Esophagus muscularis mucosa (tissue), 4 donors: ENCODE results near the gene DZANK1.

ENCODE experiments used
- EP300 ChIP-seq: sonication (generic); formaldehyde crosslinking; IDR thresholded peaks from one replicate; pipeline ENCODE4 v1.6.1; 2017; ENCODE audit warnings: antibody characterized with exemption
- POLR2AphosphoS5 ChIP-seq, 2 donors: sonication (generic); formaldehyde crosslinking; IDR thresholded peaks; one replicate each; pipeline ENCODE4 v1.6.1; 2017; ENCODE audit warnings: antibody characterized with exemption in 2 of 2
- TF ChIP-seq, protein P1 (sequence below), 3 experiments: fragments of 200-600 bp in 2 of 3; fragments of 450-650 bp in 1 of 3; sonication (generic) in 2 of 3; IDR thresholded peaks; one replicate each; pipeline ENCODE4 v1.5.1; 2017 to 2019; ENCODE audit warnings: antibody characterized with exemption in 3 of 3, mild to moderate bottlenecking in 2 of 3, moderate library complexity in 1 of 3

DNA sequence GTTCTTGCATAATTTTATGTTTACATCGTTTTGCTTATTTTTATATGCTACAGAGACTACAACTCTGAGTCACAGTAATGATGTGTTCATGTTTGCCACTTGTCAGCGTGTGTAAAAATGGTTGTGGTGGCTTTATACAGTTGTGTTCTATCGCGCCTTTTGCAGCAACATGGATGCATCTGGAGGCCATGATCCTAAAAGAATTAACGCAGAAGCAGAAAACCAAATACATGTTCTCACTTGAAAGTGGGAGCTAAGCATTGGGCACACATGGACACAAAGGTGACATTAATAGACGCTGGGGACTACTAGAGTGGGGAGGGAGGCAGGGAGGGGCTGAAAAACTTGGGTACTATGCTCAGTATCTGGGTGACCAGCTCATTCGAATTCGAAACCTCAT is 39.9 kb upstream of the DZANK1 start:
- TF ChIP-seq, protein P1, sequence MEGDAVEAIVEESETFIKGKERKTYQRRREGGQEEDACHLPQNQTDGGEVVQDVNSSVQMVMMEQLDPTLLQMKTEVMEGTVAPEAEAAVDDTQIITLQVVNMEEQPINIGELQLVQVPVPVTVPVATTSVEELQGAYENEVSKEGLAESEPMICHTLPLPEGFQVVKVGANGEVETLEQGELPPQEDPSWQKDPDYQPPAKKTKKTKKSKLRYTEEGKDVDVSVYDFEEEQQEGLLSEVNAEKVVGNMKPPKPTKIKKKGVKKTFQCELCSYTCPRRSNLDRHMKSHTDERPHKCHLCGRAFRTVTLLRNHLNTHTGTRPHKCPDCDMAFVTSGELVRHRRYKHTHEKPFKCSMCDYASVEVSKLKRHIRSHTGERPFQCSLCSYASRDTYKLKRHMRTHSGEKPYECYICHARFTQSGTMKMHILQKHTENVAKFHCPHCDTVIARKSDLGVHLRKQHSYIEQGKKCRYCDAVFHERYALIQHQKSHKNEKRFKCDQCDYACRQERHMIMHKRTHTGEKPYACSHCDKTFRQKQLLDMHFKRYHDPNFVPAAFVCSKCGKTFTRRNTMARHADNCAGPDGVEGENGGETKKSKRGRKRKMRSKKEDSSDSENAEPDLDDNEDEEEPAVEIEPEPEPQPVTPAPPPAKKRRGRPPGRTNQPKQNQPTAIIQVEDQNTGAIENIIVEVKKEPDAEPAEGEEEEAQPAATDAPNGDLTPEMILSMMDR (IDR thresholded peaks at IDR 0.05), result no peak
- no peak for TF ChIP-seq POLR2AphosphoS5 (IDR thresholded peaks at IDR 0.05)
- TF ChIP-seq EP300, result no peak
